Forelimb muscle (tissue), 1 donor: ENCODE data around the gene FAM131C. TPM values are rescaled to one million over a fixed set of nuclear protein-coding genes. Genes with fewer than 3 reads are reported as not detected.
"Not testable (repeated sequence)": the region's sequence is repeated elsewhere in the genome, so short reads cannot be mapped to it uniquely, and the experiment has no call there.

Source experiments
- DNase-seq: peaks from one replicate; pipeline ENCODE4 v3.0.0-alpha.2; 2013; ENCODE audit warnings: low read depth
- polyA plus RNA-seq: library from polyadenylated mRNA; unstranded; fragments of 120-200 nt; gene quantifications from one replicate; pipeline ENCODE4 v1.2.1, GENCODE V29; 2013; ENCODE audit not compliant: insufficient read length

FAM131C gene
- polyA plus RNA-seq, 1 donor: 0.14 TPM

DNA sequence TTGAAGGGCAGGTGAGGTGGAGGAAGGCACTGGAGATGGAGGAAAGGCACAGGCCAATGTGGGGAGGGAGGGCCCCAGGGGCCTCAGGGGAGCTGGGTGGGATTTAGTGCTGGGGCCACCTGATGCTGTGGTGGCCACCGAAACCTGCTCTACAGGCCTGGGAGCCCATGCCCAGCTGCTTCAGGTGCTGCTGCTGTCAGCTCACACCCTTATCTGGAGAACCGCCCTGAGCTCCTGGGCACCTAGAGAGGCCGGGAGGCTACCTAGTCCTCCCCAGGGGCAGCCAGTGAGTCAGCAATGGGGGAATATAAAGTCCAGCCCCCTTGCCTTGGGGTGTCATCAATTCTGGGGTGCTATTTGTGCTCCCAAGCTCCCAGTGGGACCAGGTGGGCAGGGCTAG, 12.2 kb downstream of the FAM131C start:
- DNase-seq: no peak

- DNase-seq: not testable (repeated sequence)
These were observed 14.9 kb downstream of the FAM131C start for GRCh38 chr1:16058394-16059120.

GRCh38 chr1:16057314-16057915, 16.0 kb downstream of the FAM131C start:
- not testable (repeated sequence) for DNase-seq

DNA sequence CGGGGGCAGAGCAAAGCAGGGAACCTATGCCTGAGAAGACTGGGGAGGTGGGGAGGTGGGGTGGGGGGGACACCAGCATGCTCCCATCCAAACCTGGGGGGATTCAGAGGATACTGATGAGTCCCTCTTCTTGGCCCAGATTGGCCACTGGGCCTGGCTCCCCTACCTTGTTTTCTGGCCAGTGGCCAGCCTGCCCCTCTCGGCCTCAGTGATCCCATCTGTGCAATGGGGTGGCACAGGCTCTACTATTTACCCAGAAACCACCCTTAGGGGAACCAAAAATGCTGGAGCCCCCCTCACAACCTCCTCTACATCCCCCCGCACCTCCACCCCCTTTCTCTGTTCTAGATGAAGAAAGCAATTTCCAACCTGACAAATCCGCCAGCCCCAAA, 16.9 kb downstream of the FAM131C start:
- DNase-seq: not testable (repeated sequence)

DNA sequence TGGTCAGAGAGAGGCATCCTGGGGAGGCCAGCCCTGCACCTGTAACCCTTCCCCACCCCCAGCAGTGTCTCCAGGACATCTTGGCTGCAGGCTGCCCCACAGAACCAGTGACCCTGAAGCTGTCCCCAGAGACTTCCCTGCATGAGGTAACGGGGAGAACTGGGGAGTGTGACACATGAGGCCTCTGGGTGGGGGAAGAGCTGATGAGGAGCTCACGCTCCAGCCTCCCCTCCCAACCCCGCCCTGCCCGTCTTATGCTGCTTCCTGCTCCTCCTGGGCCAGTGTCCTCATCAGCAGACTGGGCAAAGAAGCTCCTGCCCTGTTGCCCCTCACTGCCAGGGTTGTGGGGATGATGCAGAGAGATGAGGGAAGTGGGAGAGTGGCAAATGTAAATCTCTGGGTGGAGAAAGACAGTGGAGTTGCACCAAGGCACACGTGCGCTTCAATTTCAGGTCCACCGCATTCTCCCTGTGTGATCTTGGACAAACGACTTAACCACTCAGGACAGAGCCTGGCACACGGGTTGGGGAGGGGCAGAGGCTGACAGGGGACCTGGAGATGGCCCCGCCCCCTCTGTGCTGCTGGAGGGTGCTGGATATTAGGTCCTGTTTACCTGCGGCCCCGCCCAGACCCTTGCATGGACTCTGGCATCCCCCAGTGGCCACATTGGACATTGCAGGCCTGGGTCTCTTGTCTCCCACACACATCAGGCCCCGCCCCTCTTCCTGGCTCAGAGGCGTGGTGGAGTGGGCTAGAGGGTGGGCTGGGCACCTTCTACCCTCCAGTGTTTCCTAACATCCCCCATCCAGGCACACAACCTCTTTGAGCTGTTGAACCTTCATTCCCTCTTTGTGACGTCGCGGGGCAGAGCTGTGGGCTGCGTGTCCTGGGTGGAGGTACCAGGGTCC, 17.6 kb downstream of the FAM131C start:
- DNase-seq: no peak

GRCh38 chr1:16054598-16055540, 18.6 kb downstream of the FAM131C start:
- no peak for DNase-seq

- no peak for DNase-seq
These were observed 19.5 kb downstream of the FAM131C start for GRCh38 chr1:16053781-16054502.

DNA sequence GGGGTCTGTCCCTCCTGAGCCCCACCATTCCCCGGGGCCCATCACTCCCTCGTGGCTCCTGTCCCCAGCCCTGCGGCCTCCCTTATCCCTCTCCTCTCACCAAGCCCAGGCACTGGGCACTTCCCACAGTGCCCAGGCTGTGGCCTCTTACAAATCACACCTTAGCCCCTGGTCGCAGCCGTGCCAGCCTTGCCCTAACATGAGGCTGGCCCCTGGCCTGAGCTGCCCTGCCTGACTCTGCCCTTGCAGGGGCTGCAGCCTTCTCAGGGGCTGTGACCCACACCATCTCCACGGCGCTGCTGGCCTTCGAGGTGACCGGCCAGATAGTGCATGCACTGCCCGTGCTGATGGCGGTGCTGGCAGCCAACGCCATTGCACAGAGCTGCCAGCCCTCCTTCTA, 21.5 kb downstream of the FAM131C start:
- not testable (repeated sequence) for DNase-seq

DNA sequence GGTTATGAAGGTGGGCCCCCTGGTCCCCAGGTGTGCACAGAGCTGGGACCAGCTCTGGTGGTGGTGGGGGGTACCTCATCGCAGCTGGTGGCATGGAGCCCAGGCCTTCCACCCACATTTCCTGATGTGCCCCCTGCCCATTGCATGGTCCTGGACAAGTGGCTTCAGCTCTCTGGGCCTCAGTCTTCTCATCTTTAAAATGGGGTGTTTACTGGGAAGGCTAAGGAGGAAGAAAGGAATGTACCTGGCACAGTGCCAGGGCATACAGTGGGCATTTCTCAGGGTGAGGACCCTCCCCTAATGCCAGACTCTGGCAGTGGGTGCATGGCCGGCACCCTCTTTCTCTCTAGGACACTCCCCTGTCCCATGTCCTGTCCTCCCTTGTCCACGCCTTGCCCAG, 22.4 kb downstream of the FAM131C start:
- no peak for DNase-seq

DNA sequence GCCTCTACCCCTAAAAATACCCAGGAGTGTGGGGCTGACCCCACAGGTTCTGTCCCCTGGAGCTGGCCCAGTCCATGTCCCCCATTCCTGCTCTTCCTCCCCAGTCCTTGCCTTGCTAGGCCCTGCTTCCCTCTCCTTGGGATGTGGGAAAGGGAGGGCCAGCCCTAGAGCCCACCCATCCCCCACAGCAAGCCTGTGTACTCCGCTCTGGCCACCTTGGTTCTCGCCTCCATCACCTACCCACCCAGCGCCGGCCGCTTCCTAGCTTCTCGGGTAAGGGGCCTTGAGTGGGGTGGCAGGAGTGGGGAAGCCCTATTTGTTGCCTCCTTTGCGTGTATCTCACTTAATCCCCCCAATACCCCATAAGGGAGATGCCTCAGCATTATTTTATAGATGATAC, 23.1 kb downstream of the FAM131C start:
- DNase-seq: no peak

DNA sequence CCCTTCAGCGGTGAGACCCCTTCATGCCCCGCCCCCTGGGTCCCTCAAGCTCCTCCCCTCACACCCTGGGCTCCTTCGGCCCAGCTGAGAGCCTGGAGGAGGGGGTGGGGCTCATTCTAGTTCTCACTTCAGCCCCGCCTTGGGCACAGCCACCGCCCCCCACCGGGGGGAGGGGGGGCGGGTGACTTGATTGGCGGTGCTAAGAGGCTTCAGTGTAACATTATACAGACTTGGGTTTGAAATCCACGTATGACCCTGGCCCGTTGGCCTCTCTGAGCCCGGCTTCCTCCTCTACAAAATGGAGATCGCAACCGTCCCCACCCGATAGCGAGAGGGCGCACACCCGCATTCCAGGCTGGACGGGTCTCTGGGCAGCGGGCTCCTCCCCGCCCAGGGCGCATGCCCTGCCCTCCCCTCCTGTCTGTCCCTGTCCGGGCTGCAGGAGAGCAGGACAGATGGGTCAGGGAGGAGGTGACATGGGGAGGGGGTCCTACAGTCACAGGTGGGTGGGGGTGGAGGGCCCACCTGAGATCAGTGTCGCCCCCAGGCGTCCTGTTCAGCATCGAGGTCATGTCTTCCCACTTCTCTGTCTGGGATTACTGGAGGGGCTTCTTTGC, 24.8 kb downstream of the FAM131C start:
- no peak for DNase-seq

DNA sequence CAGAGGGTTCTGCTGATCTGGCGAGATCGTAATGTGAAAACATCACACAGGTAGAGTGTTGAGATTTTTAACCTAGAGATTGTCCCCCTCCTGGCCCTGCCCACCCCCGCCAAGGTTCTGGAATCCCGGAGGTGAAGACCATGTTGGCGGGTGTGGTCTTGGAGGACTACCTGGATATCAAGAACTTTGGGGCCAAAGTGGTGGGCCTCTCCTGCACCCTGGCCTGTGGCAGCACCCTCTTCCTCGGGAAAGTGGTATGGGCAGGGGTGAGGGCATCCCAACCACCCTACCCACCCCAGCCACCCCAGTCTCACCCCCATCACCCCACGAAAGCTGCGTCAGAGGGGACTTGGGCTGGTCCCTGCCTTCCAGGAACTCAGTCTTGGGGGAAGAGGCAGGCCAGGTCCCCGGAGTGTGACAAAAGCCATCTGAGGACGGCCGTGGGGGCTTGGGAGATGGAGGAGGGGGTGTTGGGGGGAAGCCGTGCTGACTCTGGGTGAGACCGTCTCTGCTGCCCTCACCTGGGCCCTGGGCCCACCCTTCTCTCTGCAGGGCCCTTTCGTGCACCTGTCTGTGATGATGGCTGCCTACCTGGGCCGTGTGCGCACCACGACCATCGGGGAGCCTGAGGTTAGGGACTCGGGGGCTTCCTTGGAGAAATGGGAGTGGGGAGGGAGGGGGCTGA, 25.5 kb downstream of the FAM131C start:
- DNase-seq: no peak

DNA sequence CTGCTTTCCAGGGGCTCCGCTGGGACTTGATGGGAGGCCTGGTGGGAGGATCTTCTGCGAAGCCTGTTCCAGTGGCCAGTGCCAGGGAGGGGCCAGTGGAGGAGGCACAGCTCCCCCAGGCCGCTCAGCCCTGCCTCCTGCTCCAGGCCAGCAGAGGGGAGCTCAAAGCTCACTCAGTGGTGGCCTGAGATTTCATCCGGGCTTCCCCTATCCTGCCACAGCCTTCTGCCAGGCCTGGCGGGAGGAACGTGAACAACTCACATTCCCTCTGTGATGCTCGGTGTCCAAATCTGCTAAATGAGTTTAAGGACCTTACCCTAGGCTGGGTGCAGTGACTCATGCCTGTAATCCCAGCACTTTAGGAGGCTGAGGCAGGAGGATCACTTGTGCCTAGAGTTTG, 26.6 kb downstream of the FAM131C start:
- DNase-seq: no peak

GRCh38 chr1:16043950-16044349, 29.5 kb downstream of the FAM131C start:
- DNase-seq: no peak

DNA sequence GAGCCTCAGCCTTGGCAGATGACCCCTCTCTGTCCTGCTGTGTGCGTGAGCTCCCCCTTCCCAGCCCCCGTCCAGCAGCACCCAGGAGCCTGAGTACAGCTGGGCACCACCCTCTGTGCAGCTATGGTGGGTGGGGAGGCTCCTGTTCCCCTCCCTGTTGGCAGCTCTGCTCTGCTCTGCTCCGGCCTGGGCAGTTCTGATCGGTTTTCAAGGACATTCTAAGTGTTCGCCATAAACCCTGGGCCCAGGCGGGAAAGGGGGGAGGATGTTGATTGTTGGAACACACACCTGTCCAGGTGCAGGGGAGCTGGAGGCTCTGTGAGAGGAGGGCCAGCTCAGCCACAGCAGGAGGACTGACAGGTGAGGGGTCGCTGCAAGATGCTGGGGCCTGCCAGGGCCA, 29.9 kb downstream of the FAM131C start, which contains the start of gene CLCNKB:
TSS of gene CLCNKB (plus strand) at position 262 of the 400 bp plus-strand sequence. CDS start 711 bp downstream, outside the sequence.
- DNase-seq: no peak

GRCh38 chr1:16042654-16043053, 30.8 kb downstream of the FAM131C start:
- DNase-seq: not testable (repeated sequence)

GRCh38 chr1:16042096-16042495, 31.4 kb downstream of the FAM131C start:
- no peak for DNase-seq

DNA sequence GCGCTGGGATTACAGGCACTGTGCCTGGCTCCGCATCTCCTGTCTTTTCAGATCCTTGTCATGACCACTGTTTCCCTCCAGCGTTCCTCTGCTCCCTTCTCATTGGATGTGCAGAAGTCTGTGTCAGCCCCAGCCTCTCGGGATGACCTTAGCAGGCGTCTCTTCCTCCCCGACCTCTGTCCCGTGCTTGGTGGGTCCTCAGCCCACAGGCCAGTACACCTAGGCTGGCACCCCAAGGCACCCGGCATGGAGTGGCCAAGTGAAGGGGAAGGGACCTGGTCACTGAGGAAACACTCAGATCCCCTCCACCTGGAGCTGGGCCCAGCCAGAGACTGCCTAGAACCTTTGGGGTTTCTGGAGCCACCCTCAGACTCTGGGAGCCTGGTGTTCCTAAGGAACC, 32.3 kb downstream of the FAM131C start:
- DNase-seq: no peak

GRCh38 chr1:16039871-16040270, 33.6 kb downstream of the FAM131C start:
- DNase-seq: not testable (repeated sequence)

DNA sequence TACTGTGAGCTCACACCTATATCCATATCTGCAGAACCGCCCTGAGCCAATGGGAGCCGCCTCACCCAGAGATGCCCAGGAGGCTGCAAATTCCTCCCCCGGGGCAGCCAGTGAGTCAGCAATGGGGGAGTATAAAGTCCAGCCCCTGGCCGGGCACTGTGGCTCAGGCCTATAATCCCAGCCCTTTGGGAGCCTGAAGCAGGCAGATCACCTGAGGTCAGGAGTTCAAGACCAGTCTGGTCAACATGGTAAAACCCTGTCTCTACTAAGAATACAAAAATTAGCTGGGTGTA, 34.9 kb downstream of the FAM131C start:
- no peak for DNase-seq
